GM12878 (cell line): Measurements from ENCODE around the gene DNAH2. TPM values are rescaled to one million over a fixed set of nuclear protein-coding genes. Genes with fewer than 3 reads are reported as not detected.

Source experiments
- BACH1 ChIP-seq: fragments of 450-650 bp; IDR thresholded peaks from 2 replicates; pipeline ENCODE4 v1.6.1; 2017; ENCODE audit warnings: mild to moderate bottlenecking, borderline replicate concordance
- CHD1 ChIP-seq: IDR thresholded peaks from 2 replicates; pipeline ENCODE4 v1.6.1; 2012; ENCODE audit warnings: low read depth, low read length, improper control_type of control experiment
- EP300 ChIP-seq, 2 experiments: fragments of 150-350 bp in 1 of 2; IDR thresholded peaks; 2 replicates each; pipeline ENCODE4 v1.6.1; 2011 to 2012; ENCODE audit warnings: low read depth in 2 of 2, low read length in 2 of 2, borderline replicate concordance in 1 of 2, improper control_type of control experiment in 1 of 2, inconsistent platforms in 1 of 2; ENCODE audit not compliant: control insufficient read depth in 1 of 2
- FOS ChIP-seq: IDR thresholded peaks from 3 replicates; pipeline ENCODE4 v1.6.1; 2011; ENCODE audit warnings: borderline replicate concordance; ENCODE audit not compliant: insufficient read length; ENCODE audit errors: extremely low read depth
- HCFC1 ChIP-seq: fragments of 150-350 bp; IDR thresholded peaks from 2 replicates; pipeline ENCODE4 v1.6.1; 2014; ENCODE audit warnings: low read length
- MXI1 ChIP-seq: fragments of 150-350 bp; IDR thresholded peaks from 2 replicates; pipeline ENCODE4 v1.6.1; 2011; ENCODE audit warnings: low read depth, mild to moderate bottlenecking, inconsistent platforms, low read length, improper control_type of control experiment
- PAX5 ChIP-seq: IDR thresholded peaks from 2 replicates; pipeline ENCODE4 v1.6.1; 2011; ENCODE audit warnings: low read depth, low read length, borderline replicate concordance
- SP1 ChIP-seq: IDR thresholded peaks from one replicate; pipeline ENCODE4 v1.6.1; 2011; ENCODE audit warnings: low read depth, low read length
- STAT3 ChIP-seq: IDR thresholded peaks from 2 replicates; pipeline ENCODE4 v1.6.1; 2011; ENCODE audit warnings: low read depth, low read length, improper control_type of control experiment
- TCF3 ChIP-seq: IDR thresholded peaks from 2 replicates; pipeline ENCODE4 v1.6.1; 2012; ENCODE audit warnings: low read depth, mild to moderate bottlenecking, low read length, borderline replicate concordance; ENCODE audit not compliant: insufficient read depth
- ZBED1 ChIP-seq: IDR thresholded peaks from 2 replicates; pipeline ENCODE4 v1.6.1; 2016; ENCODE audit warnings: borderline replicate concordance
- ZNF217 ChIP-seq: fragments of 450-650 bp; IDR thresholded peaks from 2 replicates; pipeline ENCODE4 v1.6.1; 2017; ENCODE audit warnings: antibody characterized with exemption, mild to moderate bottlenecking
- polyA plus RNA-seq, 11 experiments: library from polyadenylated mRNA; depleted of rRNA in 4 of 11; unstranded in 6 of 11; stranded (reverse) in 5 of 11; fragments of >200 nt; fragmentation: Nextera tagmentation in 4 of 11; fragmentation: Illumina TruSeq in 1 of 11; extraction: Ambion mirVana in 4 of 11; extraction: Trizol in 1 of 11; gene quantifications; 1 replicate in 1 of 11; 2 replicates in 10 of 11; pipeline versions ENCODE4 v1.2.1 to v1.2.3, GENCODE V29; 2011 to 2016; ENCODE audit warnings: inconsistent platforms in 2 of 11, missing spikeins in 2 of 11, low read depth in 1 of 11
- total RNA-seq, 4 experiments: library from RNA; depleted of rRNA in 3 of 4; stranded (reverse); fragments of >200 nt in 3 of 4; fragmentation: Illumina TruSeq in 1 of 4; extraction: Trizol in 1 of 4; gene quantifications; 2 replicates each; pipeline versions ENCODE4 v1.2.1 to v1.2.3, GENCODE V29; 2013 to 2021
- TF ChIP-seq, protein P1 (sequence below): fragments of 450-650 bp; IDR thresholded peaks from 2 replicates; pipeline ENCODE4 v1.6.1; 2017; ENCODE audit warnings: mild to moderate bottlenecking, moderate library complexity
- TF ChIP-seq, protein P2 (sequence below): fragments of 450-650 bp; IDR thresholded peaks from 2 replicates; pipeline ENCODE4 v1.6.1; 2014; ENCODE audit warnings: mild to moderate bottlenecking
- TF ChIP-seq, protein P3 (sequence below): IDR thresholded peaks from 2 replicates; pipeline ENCODE4 v1.6.1; 2012; ENCODE audit warnings: low read depth, low read length, improper control_type of control experiment
- TF ChIP-seq, protein P4 (sequence below): fragments of 450-650 bp; IDR thresholded peaks from 2 replicates; pipeline ENCODE4 v1.6.1; 2018; ENCODE audit warnings: mild to moderate bottlenecking, low read depth, moderate library complexity; ENCODE audit not compliant: partially characterized antibody
- TF ChIP-seq, protein P5 (sequence below): fragments of 450-650 bp; IDR thresholded peaks from 2 replicates; pipeline ENCODE4 v1.6.1; 2016; ENCODE audit warnings: mild to moderate bottlenecking

The DNAH2 gene
- total and polyA plus RNA-seq, 10 of the 15 experiments (the other 5 are each of a cell fraction or from before 2014, with no cell fraction given) = not detected

DNA sequence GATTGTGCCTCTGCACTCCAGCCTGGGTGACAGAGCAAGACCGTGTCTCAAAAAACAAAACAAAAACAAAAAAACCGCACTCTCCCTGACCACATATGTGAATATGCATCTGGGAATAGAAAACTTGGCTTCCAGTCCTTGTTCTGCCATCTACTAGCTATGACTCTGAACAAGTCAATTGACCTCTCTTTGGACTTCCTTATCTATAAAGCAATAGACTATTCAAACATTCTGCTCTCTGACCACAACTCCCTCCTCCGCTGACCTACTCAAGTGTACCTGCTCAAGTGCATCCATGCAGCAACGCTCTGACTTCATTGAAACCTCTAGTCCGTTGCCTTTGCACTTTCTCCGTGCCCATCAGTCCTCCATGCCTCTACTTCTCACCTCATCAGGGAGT, 63.9 kb downstream of the DNAH2 start (continued):
- TF ChIP-seq, protein P1, sequence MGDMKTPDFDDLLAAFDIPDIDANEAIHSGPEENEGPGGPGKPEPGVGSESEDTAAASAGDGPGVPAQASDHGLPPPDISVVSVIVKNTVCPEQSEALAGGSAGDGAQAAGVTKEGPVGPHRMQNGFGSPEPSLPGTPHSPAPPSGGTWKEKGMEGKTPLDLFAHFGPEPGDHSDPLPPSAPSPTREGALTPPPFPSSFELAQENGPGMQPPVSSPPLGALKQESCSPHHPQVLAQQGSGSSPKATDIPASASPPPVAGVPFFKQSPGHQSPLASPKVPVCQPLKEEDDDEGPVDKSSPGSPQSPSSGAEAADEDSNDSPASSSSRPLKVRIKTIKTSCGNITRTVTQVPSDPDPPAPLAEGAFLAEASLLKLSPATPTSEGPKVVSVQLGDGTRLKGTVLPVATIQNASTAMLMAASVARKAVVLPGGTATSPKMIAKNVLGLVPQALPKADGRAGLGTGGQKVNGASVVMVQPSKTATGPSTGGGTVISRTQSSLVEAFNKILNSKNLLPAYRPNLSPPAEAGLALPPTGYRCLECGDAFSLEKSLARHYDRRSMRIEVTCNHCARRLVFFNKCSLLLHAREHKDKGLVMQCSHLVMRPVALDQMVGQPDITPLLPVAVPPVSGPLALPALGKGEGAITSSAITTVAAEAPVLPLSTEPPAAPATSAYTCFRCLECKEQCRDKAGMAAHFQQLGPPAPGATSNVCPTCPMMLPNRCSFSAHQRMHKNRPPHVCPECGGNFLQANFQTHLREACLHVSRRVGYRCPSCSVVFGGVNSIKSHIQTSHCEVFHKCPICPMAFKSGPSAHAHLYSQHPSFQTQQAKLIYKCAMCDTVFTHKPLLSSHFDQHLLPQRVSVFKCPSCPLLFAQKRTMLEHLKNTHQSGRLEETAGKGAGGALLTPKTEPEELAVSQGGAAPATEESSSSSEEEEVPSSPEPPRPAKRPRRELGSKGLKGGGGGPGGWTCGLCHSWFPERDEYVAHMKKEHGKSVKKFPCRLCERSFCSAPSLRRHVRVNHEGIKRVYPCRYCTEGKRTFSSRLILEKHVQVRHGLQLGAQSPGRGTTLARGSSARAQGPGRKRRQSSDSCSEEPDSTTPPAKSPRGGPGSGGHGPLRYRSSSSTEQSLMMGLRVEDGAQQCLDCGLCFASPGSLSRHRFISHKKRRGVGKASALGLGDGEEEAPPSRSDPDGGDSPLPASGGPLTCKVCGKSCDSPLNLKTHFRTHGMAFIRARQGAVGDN = no peak
- TF ChIP-seq CHD1 (no peak), ZBED1 (no peak), FOS (no peak), SP1 (no peak), BACH1 (no peak), PAX5 (peak; percentile 86), HCFC1 (no peak), MXI1 (no peak), EP300 (IDR thresholded peaks at IDR 0.05; ENCODE audit: borderline replicate concordance in 1 of 2, control insufficient read depth in 1 of 2, low read depth in 2 of 2, low read length in 2 of 2) (no peak), STAT3 (no peak), TCF3 (no peak), ZNF217 (no peak)
- TF ChIP-seq, protein P2, sequence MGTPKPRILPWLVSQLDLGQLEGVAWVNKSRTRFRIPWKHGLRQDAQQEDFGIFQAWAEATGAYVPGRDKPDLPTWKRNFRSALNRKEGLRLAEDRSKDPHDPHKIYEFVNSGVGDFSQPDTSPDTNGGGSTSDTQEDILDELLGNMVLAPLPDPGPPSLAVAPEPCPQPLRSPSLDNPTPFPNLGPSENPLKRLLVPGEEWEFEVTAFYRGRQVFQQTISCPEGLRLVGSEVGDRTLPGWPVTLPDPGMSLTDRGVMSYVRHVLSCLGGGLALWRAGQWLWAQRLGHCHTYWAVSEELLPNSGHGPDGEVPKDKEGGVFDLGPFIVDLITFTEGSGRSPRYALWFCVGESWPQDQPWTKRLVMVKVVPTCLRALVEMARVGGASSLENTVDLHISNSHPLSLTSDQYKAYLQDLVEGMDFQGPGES = no peak
- TF ChIP-seq, protein P3, sequence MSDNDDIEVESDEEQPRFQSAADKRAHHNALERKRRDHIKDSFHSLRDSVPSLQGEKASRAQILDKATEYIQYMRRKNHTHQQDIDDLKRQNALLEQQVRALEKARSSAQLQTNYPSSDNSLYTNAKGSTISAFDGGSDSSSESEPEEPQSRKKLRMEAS = no peak
- TF ChIP-seq, protein P4, sequence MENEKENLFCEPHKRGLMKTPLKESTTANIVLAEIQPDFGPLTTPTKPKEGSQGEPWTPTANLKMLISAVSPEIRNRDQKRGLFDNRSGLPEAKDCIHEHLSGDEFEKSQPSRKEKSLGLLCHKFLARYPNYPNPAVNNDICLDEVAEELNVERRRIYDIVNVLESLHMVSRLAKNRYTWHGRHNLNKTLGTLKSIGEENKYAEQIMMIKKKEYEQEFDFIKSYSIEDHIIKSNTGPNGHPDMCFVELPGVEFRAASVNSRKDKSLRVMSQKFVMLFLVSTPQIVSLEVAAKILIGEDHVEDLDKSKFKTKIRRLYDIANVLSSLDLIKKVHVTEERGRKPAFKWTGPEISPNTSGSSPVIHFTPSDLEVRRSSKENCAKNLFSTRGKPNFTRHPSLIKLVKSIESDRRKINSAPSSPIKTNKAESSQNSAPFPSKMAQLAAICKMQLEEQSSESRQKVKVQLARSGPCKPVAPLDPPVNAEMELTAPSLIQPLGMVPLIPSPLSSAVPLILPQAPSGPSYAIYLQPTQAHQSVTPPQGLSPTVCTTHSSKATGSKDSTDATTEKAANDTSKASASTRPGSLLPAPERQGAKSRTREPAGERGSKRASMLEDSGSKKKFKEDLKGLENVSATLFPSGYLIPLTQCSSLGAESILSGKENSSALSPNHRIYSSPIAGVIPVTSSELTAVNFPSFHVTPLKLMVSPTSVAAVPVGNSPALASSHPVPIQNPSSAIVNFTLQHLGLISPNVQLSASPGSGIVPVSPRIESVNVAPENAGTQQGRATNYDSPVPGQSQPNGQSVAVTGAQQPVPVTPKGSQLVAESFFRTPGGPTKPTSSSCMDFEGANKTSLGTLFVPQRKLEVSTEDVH = no peak
- TF ChIP-seq, protein P5, sequence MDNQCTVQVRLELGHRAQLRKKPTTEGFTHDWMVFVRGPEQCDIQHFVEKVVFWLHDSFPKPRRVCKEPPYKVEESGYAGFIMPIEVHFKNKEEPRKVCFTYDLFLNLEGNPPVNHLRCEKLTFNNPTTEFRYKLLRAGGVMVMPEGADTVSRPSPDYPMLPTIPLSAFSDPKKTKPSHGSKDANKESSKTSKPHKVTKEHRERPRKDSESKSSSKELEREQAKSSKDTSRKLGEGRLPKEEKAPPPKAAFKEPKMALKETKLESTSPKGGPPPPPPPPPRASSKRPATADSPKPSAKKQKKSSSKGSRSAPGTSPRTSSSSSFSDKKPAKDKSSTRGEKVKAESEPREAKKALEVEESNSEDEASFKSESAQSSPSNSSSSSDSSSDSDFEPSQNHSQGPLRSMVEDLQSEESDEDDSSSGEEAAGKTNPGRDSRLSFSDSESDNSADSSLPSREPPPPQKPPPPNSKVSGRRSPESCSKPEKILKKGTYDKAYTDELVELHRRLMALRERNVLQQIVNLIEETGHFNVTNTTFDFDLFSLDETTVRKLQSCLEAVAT = peak; percentile 76; the same call in 1 of the 2 replicates
